NCI-H1436 (cell line): ENCODE measurements around the gene CBLIF.
"Not testable (repeated sequence)": the region's sequence is repeated elsewhere in the genome, so short reads cannot be mapped to it uniquely, and the experiment has no call there.

Source experiments
- DNase-seq: peaks from one replicate; lab custom pipeline; 2025; lab: John Stamatoyannopoulos, UW

Gene CBLIF

GRCh38 chr11:59794417-59794816 lies 50.9 kb downstream of the CBLIF start:
- DNase-seq = no peak

GRCh38 chr11:59792507-59792906 lies 52.8 kb downstream of the CBLIF start:
- DNase-seq = no peak

GRCh38 chr11:59791639-59792038 lies 53.7 kb downstream of the CBLIF start:
- no peak for DNase-seq

GRCh38 chr11:59787816-59788215 lies 57.5 kb downstream of the CBLIF start:
- no peak for DNase-seq

GRCh38 chr11:59787255-59787588 lies 58.1 kb downstream of the CBLIF start:
- no peak for DNase-seq

GRCh38 chr11:59785818-59786217 lies 59.5 kb downstream of the CBLIF start:
- DNase-seq = no peak

GRCh38 chr11:59784441-59784840 lies 60.9 kb downstream of the CBLIF start:
- DNase-seq = not testable (repeated sequence)

GRCh38 chr11:59783632-59784090 lies 61.6 kb downstream of the CBLIF start:
- DNase-seq = no peak

GRCh38 chr11:59782080-59782479 lies 63.2 kb downstream of the CBLIF start:
- DNase-seq = no peak

- DNase-seq = no peak
Measured at GRCh38 chr11:59779487-59779886, 65.8 kb downstream of the CBLIF start.
